Inferior parietal cortex (tissue), 1 donor: ENCODE measurements around the gene AGBL2.
A peak's percentile ranks its signal among the peaks of the same experiment; 100 is the strongest.

Experiments used
- DNase-seq: peaks from one replicate; pipeline ENCODE4 v3.0.0-alpha.2; 2016; ENCODE audit errors: extremely low spot score

The AGBL2 gene

GRCh38 chr11:47628026-47628425 is 87.1 kb downstream of the AGBL2 start:
- DNase-seq, result no peak

GRCh38 chr11:47626234-47626633 is 88.9 kb downstream of the AGBL2 start:
- no peak for DNase-seq

GRCh38 chr11:47620836-47621378 is 94.3 kb downstream of the AGBL2 start:
- DNase-seq, result no peak

- DNase-seq, result no peak
Observed at GRCh38 chr11:47617417-47617809, 97.8 kb downstream of the AGBL2 start.

- peak; percentile 81 for DNase-seq
Observed at GRCh38 chr11:47616726-47617416, 98.3 kb downstream of the AGBL2 start.

GRCh38 chr11:47615249-47615648 is 99.9 kb downstream of the AGBL2 start:
- DNase-seq, result no peak

GRCh38 chr11:47611348-47611794 is 103.8 kb downstream of the AGBL2 start:
- no peak for DNase-seq

GRCh38 chr11:47609675-47610074 is 105.5 kb downstream of the AGBL2 start:
- DNase-seq, result no peak
